Gastrocnemius medialis (tissue), 4 donors: ENCODE results near the gene GNB4.

Experiments
- POLR2A ChIP-seq, 2 donors: fragments of 450-650 bp; IDR thresholded peaks; one replicate each; pipeline ENCODE4 v1.6.1; 2017; ENCODE audit warnings: antibody characterized with exemption in 2 of 2, mild to moderate bottlenecking in 2 of 2, moderate library complexity in 2 of 2
- TF ChIP-seq, protein P1 (sequence below), 5 experiments: fragments of 450-650 bp in 3 of 5; fragments of 200-600 bp in 2 of 5; sonication (generic) in 2 of 5; IDR thresholded peaks in 4 of 5; conservative IDR thresholded peaks in 1 of 5; 1 replicate in 4 of 5; 2 replicates in 1 of 5; pipeline ENCODE4 v1.5.1; 2016 to 2019; ENCODE audit warnings: antibody characterized with exemption in 5 of 5, mild to moderate bottlenecking in 3 of 5, moderate library complexity in 3 of 5

DNA sequence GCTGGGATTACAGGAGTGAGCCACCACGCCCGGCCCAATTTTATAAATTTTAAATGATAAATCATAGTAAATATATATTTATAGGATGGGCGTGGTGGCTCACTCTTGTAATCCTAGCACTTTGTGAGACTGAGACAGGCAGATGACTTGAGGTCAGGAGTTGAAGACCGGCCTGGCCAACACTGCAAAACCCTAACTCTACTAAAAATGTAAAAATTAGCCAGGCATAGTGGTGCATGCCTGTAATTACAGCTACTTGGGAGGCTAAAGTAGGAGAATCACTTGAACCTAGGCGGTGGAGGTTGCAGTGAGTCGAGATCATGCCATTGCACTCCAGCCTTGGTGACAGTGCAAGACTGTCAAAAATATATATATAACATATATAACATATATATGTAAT, 77.3 kb downstream of the GNB4 start:
- TF ChIP-seq, protein P1, sequence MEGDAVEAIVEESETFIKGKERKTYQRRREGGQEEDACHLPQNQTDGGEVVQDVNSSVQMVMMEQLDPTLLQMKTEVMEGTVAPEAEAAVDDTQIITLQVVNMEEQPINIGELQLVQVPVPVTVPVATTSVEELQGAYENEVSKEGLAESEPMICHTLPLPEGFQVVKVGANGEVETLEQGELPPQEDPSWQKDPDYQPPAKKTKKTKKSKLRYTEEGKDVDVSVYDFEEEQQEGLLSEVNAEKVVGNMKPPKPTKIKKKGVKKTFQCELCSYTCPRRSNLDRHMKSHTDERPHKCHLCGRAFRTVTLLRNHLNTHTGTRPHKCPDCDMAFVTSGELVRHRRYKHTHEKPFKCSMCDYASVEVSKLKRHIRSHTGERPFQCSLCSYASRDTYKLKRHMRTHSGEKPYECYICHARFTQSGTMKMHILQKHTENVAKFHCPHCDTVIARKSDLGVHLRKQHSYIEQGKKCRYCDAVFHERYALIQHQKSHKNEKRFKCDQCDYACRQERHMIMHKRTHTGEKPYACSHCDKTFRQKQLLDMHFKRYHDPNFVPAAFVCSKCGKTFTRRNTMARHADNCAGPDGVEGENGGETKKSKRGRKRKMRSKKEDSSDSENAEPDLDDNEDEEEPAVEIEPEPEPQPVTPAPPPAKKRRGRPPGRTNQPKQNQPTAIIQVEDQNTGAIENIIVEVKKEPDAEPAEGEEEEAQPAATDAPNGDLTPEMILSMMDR (IDR thresholded peaks at IDR 0.05 in 4 of 5, conservative IDR thresholded peaks at IDR 0.05 in 1 of 5): no peak
- no peak for TF ChIP-seq POLR2A (IDR thresholded peaks at IDR 0.05)
